K562 (cell line): ENCODE results near the gene PRKG2. TPM values are rescaled to one million over a fixed set of nuclear protein-coding genes. Genes with fewer than 3 reads are reported as not detected.

Source experiments
- ATAC-seq: fragments of 200-7000 bp; cut with Tn5 transposase; 3 replicates; pipeline ENCODE4 v1.9.1; 2020; ENCODE audit warnings: moderate library complexity
- BruUV-seq: library from RNA; stranded (reverse); fragments of 400-500 nt; replicated peaks from 2 replicates; lab custom pipeline; 2021; lab: Mats Ljungman, UMichigan
- CTCF ChIA-PET: fragments of 300-600 bp; formaldehyde crosslinking; extraction: SDS; loops from one replicate; lab custom pipeline; 2021; ENCODE audit warnings: low intra/inter-chr PET ratio; lab: Yijun Ruan, JAX
- POLR2A ChIA-PET: fragments of 300-600, 350-650 bp; sonication (Branson Sonifier 250); formaldehyde crosslinking; extraction: SDS; loops from one replicate; lab custom pipeline; 2021; ENCODE audit warnings: antibody characterized with exemption, inconsistent platforms; lab: Yijun Ruan, JAX
- DNase-seq, 4 experiments: peaks; one replicate each; pipeline versions ENCODE4 v3.0.0 to v3.0.0-alpha.2; 2011 to 2018; ENCODE audit warnings: low spot score in 3 of 4, mixed read lengths in 3 of 4; ENCODE audit errors: extremely low read depth in 1 of 4
- FAIRE-seq: peaks from 2 replicates; lab custom pipeline; 2011; peaks lifted over from hg19 to GRCh38; lab: Jason Lieb, UNC
- H2AFZ ChIP-seq: 2 replicates; pipeline ENCODE4 v1.6.0; 2011; ENCODE audit warnings: low read depth, low read length, control low read depth, inconsistent platforms
- H3K27ac ChIP-seq: fragments of 200-600 bp; 3 replicates; pipeline ENCODE4 v1.8.0; 2011; ENCODE audit warnings: low read depth, mild to moderate bottlenecking, control low read depth, inconsistent platforms, low read length, moderate library complexity, mixed read lengths; ENCODE audit errors: extremely low read depth
- H3K27me3 ChIP-seq, 2 experiments: fragments of 300-600 bp in 1 of 2; 2 replicates in 1 of 2; 3 replicates in 1 of 2; pipeline versions ENCODE4 v1.6.0 to v1.8.0; 2011; ENCODE audit warnings: inconsistent platforms in 2 of 2, low read length in 2 of 2, mild to moderate bottlenecking in 1 of 2, mixed read lengths in 1 of 2, moderate library complexity in 1 of 2; ENCODE audit not compliant: control insufficient read depth in 2 of 2, insufficient read depth in 2 of 2
- H3K36me3 ChIP-seq: fragments of 300-600 bp; 3 replicates; pipeline ENCODE4 v1.8.0; 2011; ENCODE audit warnings: mild to moderate bottlenecking, low read length, inconsistent platforms; ENCODE audit not compliant: control insufficient read depth, insufficient read depth
- H3K4me1 ChIP-seq, 2 experiments: fragments of 200-600 bp in 1 of 2; replicated peaks in 1 of 2; 2 replicates in 1 of 2; 3 replicates in 1 of 2; pipeline versions ENCODE4 v1.5.1 to v1.8.0; 2011; ENCODE audit warnings: inconsistent platforms in 2 of 2, low read length in 2 of 2, mild to moderate bottlenecking in 1 of 2, mixed read lengths in 1 of 2, moderate library complexity in 1 of 2; ENCODE audit not compliant: control insufficient read depth in 2 of 2, insufficient read depth in 2 of 2
- H3K4me2 ChIP-seq: 2 replicates; pipeline ENCODE4 v1.6.1; 2011; ENCODE audit warnings: low read length, control low read depth, inconsistent platforms, mixed read lengths; ENCODE audit not compliant: insufficient read depth
- H3K4me3 ChIP-seq: fragments of 200-600 bp; sonication (generic), shearing (Covaris generic); 2 replicates; pipeline ENCODE4 v1.5.1; 2016; ENCODE audit warnings: control low read depth, inconsistent platforms
- H3K79me2 ChIP-seq: fragments of 200-600 bp; 3 replicates; pipeline ENCODE4 v1.8.0; 2011; ENCODE audit warnings: low read length, inconsistent platforms; ENCODE audit not compliant: control insufficient read depth, insufficient read depth
- H3K9ac ChIP-seq, 2 experiments: 2 replicates each; pipeline versions ENCODE4 v1.6.0 to v1.6.1; 2011; ENCODE audit warnings: low read depth in 2 of 2, low read length in 2 of 2, control low read depth in 1 of 2, inconsistent platforms in 1 of 2, mild to moderate bottlenecking in 1 of 2, mixed read lengths in 1 of 2; ENCODE audit not compliant: insufficient read depth in 1 of 2
- H3K9me1 ChIP-seq: one replicate; pipeline ENCODE4 v1.6.0; 2011; ENCODE audit warnings: inconsistent platforms, mild to moderate bottlenecking, low read length, moderate library complexity; ENCODE audit not compliant: control insufficient read depth, insufficient read depth
- H3K9me3 ChIP-seq: replicated peaks from 2 replicates; pipeline ENCODE4 v1.5.1; 2011; ENCODE audit warnings: low read depth, low read length, inconsistent platforms; ENCODE audit not compliant: control insufficient read depth, insufficient read depth
- H4K20me1 ChIP-seq: replicated peaks from 2 replicates; pipeline ENCODE4 v1.6.1; 2011; ENCODE audit warnings: low read length, inconsistent platforms, mixed read lengths; ENCODE audit not compliant: control insufficient read depth, insufficient read depth
- BHLHE40 ChIP-seq: IDR thresholded peaks from 2 replicates; pipeline ENCODE4 v1.6.1; 2011; ENCODE audit warnings: low read length, improper control_type of control experiment
- HNRNPL ChIP-seq: fragments of 200-400 bp; formaldehyde crosslinking; IDR thresholded peaks from 2 replicates; pipeline ENCODE4 v1.6.1; 2017; ENCODE audit warnings: low read depth, mild to moderate bottlenecking, low read length
- MCM2 ChIP-seq: fragments of 450-650 bp; IDR thresholded peaks from 2 replicates; pipeline ENCODE4 v1.6.1; 2017; ENCODE audit warnings: low read depth, mild to moderate bottlenecking
- MEF2D ChIP-seq: conservative IDR thresholded peaks from 2 replicates; pipeline ENCODE4 v1.6.1; 2016; ENCODE audit warnings: low read depth, missing genetic modification characterization, missing compliant biosample characterization
- NFIX ChIP-seq: fragments of 250-450 bp; sonication (Bioruptor Pico); IDR thresholded peaks from 2 replicates; pipeline ENCODE4 v1.4.0; 2020; ENCODE audit warnings: low read depth, mild to moderate bottlenecking, moderate library complexity
- NR3C1 ChIP-seq: sonication (generic); formaldehyde crosslinking; IDR thresholded peaks from 2 replicates; pipeline ENCODE4 v1.8.1; 2022; ENCODE audit warnings: missing genetic modification reagents
- RAD51 ChIP-seq: fragments of 450-650 bp; IDR thresholded peaks from 2 replicates; pipeline ENCODE4 v1.7.1; 2016; ENCODE audit warnings: low read depth, mild to moderate bottlenecking, borderline replicate concordance
- RNF2 ChIP-seq: sonication (generic); IDR thresholded peaks from 2 replicates; pipeline ENCODE4 v1.6.1; 2016
- SRSF9 ChIP-seq: fragments of 200-400 bp; formaldehyde crosslinking; IDR thresholded peaks from 2 replicates; pipeline ENCODE4 v1.6.1; 2017; ENCODE audit warnings: low read depth, low read length, borderline replicate concordance
- ZNF184 ChIP-seq: sonication (generic); formaldehyde crosslinking; IDR thresholded peaks from 2 replicates; pipeline ENCODE4 v1.5.0; 2020; ENCODE audit warnings: missing genetic modification reagents
- WGBS: fragments of 100-300 bp; shearing (Covaris generic); methylation state at CpG from one replicate; pipeline ENCODE4 v1.1.6; 2016; ENCODE audit warnings: low coverage, mixed read lengths; ENCODE audit not compliant: insufficient coverage; ENCODE audit errors: missing lambda C conversion rate; 5-methylcytosine and 5-hydroxymethylcytosine counted together
- in situ Hi-C: fragments of 300-500 bp; cut with MboI; formaldehyde crosslinking; loops from 4 replicates; pipeline ENCODE4 v1.15.0; 2018; ENCODE audit warnings: inconsistent platforms, mixed read lengths
- intact Hi-C: fragments of 100-400 bp; cut with micrococcal nuclease; formaldehyde crosslinking; loops from 2 replicates; pipeline ENCODE4 v1.14.2; 2022
- polyA plus RNA-seq, 8 experiments: library from polyadenylated mRNA; depleted of rRNA in 4 of 8; stranded (reverse) in 5 of 8; unstranded in 3 of 8; fragments of >200 nt; fragmentation: Nextera tagmentation in 2 of 8; fragmentation: Illumina TruSeq in 1 of 8; extraction: Ambion mirVana in 2 of 8; extraction: Trizol in 1 of 8; gene quantifications; 2 replicates each; pipeline versions ENCODE4 v1.2.1 to v1.2.3, GENCODE V29; 2011 to 2014; ENCODE audit warnings: inconsistent platforms in 1 of 8, missing spikeins in 1 of 8
- total RNA-seq, 7 experiments: library from RNA; depleted of rRNA in 6 of 7; stranded (reverse); fragments of >200 nt in 6 of 7; fragmentation: Illumina TruSeq in 2 of 7; extraction: Trizol in 2 of 7; gene quantifications; 2 replicates each; pipeline versions ENCODE4 v1.2.1 to v1.2.3, GENCODE V29; 2011 to 2021; ENCODE audit warnings: low replicate concordance in 1 of 7
- TF ChIP-seq, protein P1 (sequence below): fragments of 250-450 bp; sonication (Bioruptor Pico); IDR thresholded peaks from 2 replicates; pipeline ENCODE4 v1.8.0; 2021; ENCODE audit warnings: mild to moderate bottlenecking, moderate library complexity
- TF ChIP-seq, protein P2 (sequence below), 2 experiments: fragments of 450-650 bp; conservative IDR thresholded peaks; 2 replicates each; pipeline ENCODE4 v1.6.1; 2017; ENCODE audit warnings: mild to moderate bottlenecking in 2 of 2, moderate library complexity in 2 of 2

PRKG2 gene
- total and polyA plus RNA-seq, 9 of the 15 experiments (the other 6 are each of a cell fraction or from before 2014, with no cell fraction given), result 0.01 to 0.68 (median 0.34) TPM

- H2AFZ ChIP-seq, result no peak overlapping the region
- no peak overlapping the region for H3K4me2 ChIP-seq
- ChIA-PET POLR2A (no interaction called here), CTCF (no interaction called here)
- no peaks in the 10 kb centered on the region for H3K9me3 ChIP-seq
- ATAC-seq (no peak), FAIRE-seq (no peak), DNase-seq (no peak)
- intact Hi-C loops (no loop called here), in situ Hi-C loops (no loop called here)
- H4K20me1 ChIP-seq, result no peaks in the 10 kb centered on the region
- no peaks in the 10 kb centered on the region for H3K9me1 ChIP-seq
- no peak overlapping the region for H3K27ac ChIP-seq
- no TSS peak for BruUV-seq
- no peaks in the 10 kb centered on the region for H3K4me1 ChIP-seq
- TF ChIP-seq ZNF184 (CRISPR knock-in tag) (no peak), NR3C1 (CRISPR knock-in tag) (no peak), HNRNPL (no peak), RAD51 (no peak), MCM2 (no peak), NFIX (no peak), MEF2D (tag) (no peak), SRSF9 (no peak), RNF2 (no peak), BHLHE40 (no peak)
- TF ChIP-seq, protein P1, sequence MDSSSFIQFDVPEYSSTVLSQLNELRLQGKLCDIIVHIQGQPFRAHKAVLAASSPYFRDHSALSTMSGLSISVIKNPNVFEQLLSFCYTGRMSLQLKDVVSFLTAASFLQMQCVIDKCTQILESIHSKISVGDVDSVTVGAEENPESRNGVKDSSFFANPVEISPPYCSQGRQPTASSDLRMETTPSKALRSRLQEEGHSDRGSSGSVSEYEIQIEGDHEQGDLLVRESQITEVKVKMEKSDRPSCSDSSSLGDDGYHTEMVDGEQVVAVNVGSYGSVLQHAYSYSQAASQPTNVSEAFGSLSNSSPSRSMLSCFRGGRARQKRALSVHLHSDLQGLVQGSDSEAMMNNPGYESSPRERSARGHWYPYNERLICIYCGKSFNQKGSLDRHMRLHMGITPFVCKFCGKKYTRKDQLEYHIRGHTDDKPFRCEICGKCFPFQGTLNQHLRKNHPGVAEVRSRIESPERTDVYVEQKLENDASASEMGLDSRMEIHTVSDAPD (CRISPR knock-in tag), result no peak
- TF ChIP-seq, protein P2, sequence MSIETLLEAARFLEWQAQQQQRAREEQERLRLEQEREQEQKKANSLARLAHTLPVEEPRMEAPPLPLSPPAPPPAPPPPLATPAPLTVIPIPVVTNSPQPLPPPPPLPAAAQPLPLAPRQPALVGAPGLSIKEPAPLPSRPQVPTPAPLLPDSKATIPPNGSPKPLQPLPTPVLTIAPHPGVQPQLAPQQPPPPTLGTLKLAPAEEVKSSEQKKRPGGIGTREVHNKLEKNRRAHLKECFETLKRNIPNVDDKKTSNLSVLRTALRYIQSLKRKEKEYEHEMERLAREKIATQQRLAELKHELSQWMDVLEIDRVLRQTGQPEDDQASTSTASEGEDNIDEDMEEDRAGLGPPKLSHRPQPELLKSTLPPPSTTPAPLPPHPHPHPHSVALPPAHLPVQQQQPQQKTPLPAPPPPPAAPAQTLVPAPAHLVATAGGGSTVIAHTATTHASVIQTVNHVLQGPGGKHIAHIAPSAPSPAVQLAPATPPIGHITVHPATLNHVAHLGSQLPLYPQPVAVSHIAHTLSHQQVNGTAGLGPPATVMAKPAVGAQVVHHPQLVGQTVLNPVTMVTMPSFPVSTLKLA (conservative IDR thresholded peaks at IDR 0.05), result no peak
- H3K27me3 ChIP-seq, result no peaks in the 10 kb centered on the region
- H3K79me2 ChIP-seq, result no peaks in the 10 kb centered on the region
- 0% methylated on average over 1 of the region's 1 CpG for WGBS
- H3K36me3 ChIP-seq, result no peaks in the 10 kb centered on the region
- no peak overlapping the region for H3K4me3 ChIP-seq
- no peak overlapping the region for H3K9ac ChIP-seq
Measured at GRCh38 chr4:81198609-81199008, 16.4 kb downstream of the PRKG2 start.
